ENCODE data around the gene EEF1AKMT3.

Gene EEF1AKMT3

GRCh38 chr12:57751788-57752667, 20.4 kb upstream of the EEF1AKMT3 start, which contains the start of gene CDK4:
TSS of gene CDK4 (minus strand) at chr12:57752310. CDS start at chr12:57751717, 593 bp downstream.
- Histone ChIP-seq H3K27me3 (ENCODE audit: control insufficient read depth in 3 of 3, insufficient read depth in 3 of 3, low read depth in 1 of 3, low read length in 3 of 3) (peaks cover 0 to 13% (median 3%) of the 10 kb centered on the region in 3 experiments), H3K9me3 (replicated peaks in 1 of 2; ENCODE audit: control insufficient read depth in 2 of 2, insufficient read depth in 1 of 2, low read depth in 1 of 2, low read length in 2 of 2) (no peaks in the 10 kb centered on the region), H3K36me3 (replicated peaks in 1 of 2; ENCODE audit: control insufficient read depth in 2 of 2, insufficient read depth in 2 of 2, low read length in 2 of 2) (peaks cover 21 to 46% of the 10 kb centered on the region in 2 donors), H2BK120ac (ENCODE audit: low read depth, low read length) (no peak within 1 kb of the TSS), H3K4ac (ENCODE audit: low read length) (peak within 1 kb of the TSS; percentile 53), H4K91ac (ENCODE audit: low read depth, low read length, poor library complexity) (no peak within 1 kb of the TSS), H2BK12ac (ENCODE audit: low read length) (peak within 1 kb of the TSS; percentile 28), H3K14ac (ENCODE audit: low read length) (no peak within 1 kb of the TSS), H3K23ac (ENCODE audit: low read depth, low read length, poor library complexity) (peak within 1 kb of the TSS; percentile 66), H2AFZ (ENCODE audit: low read length) (peak within 1 kb of the TSS; percentile 84), H3K4me3 (ENCODE audit: low read length in 2 of 2) (peak within 1 kb of the TSS; percentile 90 to 93), H2BK5ac (ENCODE audit: low read length) (peak within 1 kb of the TSS; percentile 40), H4K8ac (ENCODE audit: low read depth, low read length) (no peak within 1 kb of the TSS), H3K4me2 (ENCODE audit: insufficient read depth, low read length, poor library complexity, severe bottlenecking) (peak within 1 kb of the TSS; percentile 96), H3K79me1 (ENCODE audit: low read depth, low read length) (peaks cover 13% of the 10 kb centered on the region), H3K4me1 (ENCODE audit: control insufficient read depth in 2 of 2, insufficient read depth in 1 of 2, low read depth in 1 of 2, low read length in 2 of 2) (peaks cover 29 to 39% of the 10 kb centered on the region in 2 donors), H2AK5ac (ENCODE audit: low read depth, low read length) (peak within 1 kb of the TSS; percentile 91), H3K27ac (replicated peaks; ENCODE audit: low read length) (no peak within 1 kb of the TSS), H3K18ac (ENCODE audit: low read length) (peak within 1 kb of the TSS; percentile 93), H3K9ac (ENCODE audit: low read depth, low read length, poor library complexity) (peak within 1 kb of the TSS; percentile 87), H2BK15ac (ENCODE audit: low read length) (no peak within 1 kb of the TSS)
- WGBS, 2 donors (ENCODE audit: extremely low coverage in 2 of 2, insufficient read length in 2 of 2, insufficient replicate concordance in 1 of 2) = no CpG with 5 or more reads among the region's 58 CpGs
- peak; percentile 99 for DNase-seq (ENCODE audit: low spot score)

DNA sequence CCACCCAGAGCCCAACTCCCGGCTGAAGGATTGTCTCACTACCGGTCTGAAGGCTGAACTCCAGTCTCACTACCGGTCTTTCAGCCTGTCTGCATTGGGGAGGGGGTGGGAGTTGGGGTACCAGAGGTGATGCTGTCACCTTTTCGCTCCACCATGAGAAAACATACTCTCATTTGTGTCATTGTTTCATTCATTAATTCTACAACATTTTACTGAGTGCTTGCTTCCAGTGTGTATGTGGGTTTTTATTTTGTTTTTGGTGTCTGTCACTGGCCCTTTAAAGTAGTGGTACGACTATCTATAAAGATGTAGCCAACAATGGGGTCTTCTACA, 19.8 kb upstream of the EEF1AKMT3 start:
- Histone ChIP-seq H2AK5ac (ENCODE audit: low read depth, low read length) (no peak overlapping the region), H4K8ac (ENCODE audit: low read depth, low read length) (no peak overlapping the region), H3K36me3 (replicated peaks in 1 of 2; ENCODE audit: control insufficient read depth in 2 of 2, insufficient read depth in 2 of 2, low read length in 2 of 2) (peaks cover 19 to 45% of the 10 kb centered on the region in 2 donors), H2BK120ac (ENCODE audit: low read depth, low read length) (no peak overlapping the region), H2BK12ac (ENCODE audit: low read length) (no peak overlapping the region), H3K27ac (replicated peaks; ENCODE audit: low read length) (no peak overlapping the region), H3K4ac (ENCODE audit: low read length) (no peak overlapping the region), H3K9me3 (replicated peaks in 1 of 2; ENCODE audit: control insufficient read depth in 2 of 2, insufficient read depth in 1 of 2, low read depth in 1 of 2, low read length in 2 of 2) (no peaks in the 10 kb centered on the region), H3K4me3 (ENCODE audit: low read length in 2 of 2) (peak overlapping the region in 1 of 2 donors; percentile 15), H3K14ac (ENCODE audit: low read length) (no peak overlapping the region), H2BK5ac (ENCODE audit: low read length) (no peak overlapping the region), H3K79me1 (ENCODE audit: low read depth, low read length) (peaks cover 13% of the 10 kb centered on the region), H3K23ac (ENCODE audit: low read depth, low read length, poor library complexity) (no peak overlapping the region), H3K18ac (ENCODE audit: low read length) (no peak overlapping the region), H4K91ac (ENCODE audit: low read depth, low read length, poor library complexity) (no peak overlapping the region), H3K9ac (ENCODE audit: low read depth, low read length, poor library complexity) (no peak overlapping the region), H3K27me3 (ENCODE audit: control insufficient read depth in 3 of 3, insufficient read depth in 3 of 3, low read depth in 1 of 3, low read length in 3 of 3) (peaks cover 0 to 13% (median 3%) of the 10 kb centered on the region in 3 experiments), H3K4me2 (ENCODE audit: insufficient read depth, low read length, poor library complexity, severe bottlenecking) (peak overlapping the region; percentile 42), H2AFZ (ENCODE audit: low read length) (peak overlapping the region; percentile 2), H2BK15ac (ENCODE audit: low read length) (no peak overlapping the region), H3K4me1 (ENCODE audit: control insufficient read depth in 2 of 2, insufficient read depth in 1 of 2, low read depth in 1 of 2, low read length in 2 of 2) (peaks cover 29 to 39% of the 10 kb centered on the region in 2 donors)
- WGBS, 2 donors (ENCODE audit: extremely low coverage in 2 of 2, insufficient read length in 2 of 2, insufficient replicate concordance in 1 of 2) = no CpG with 5 or more reads among the region's 5 CpGs
- DNase-seq (ENCODE audit: low spot score) = no peak

- H3K36me3 ChIP-seq (replicated peaks in 1 of 2; ENCODE audit: control insufficient read depth in 2 of 2, insufficient read depth in 2 of 2, low read length in 2 of 2) = peaks cover 19 to 46% of the 10 kb centered on the region in 2 donors
Observed at GRCh38 chr12:57753756-57754337, 18.6 kb upstream of the EEF1AKMT3 start.

More at GRCh38 chr12:57753756-57754337, 18.6 kb upstream of the EEF1AKMT3 start:
- Histone ChIP-seq H2BK12ac (ENCODE audit: low read length) (no peak overlapping the region), H3K4me2 (ENCODE audit: insufficient read depth, low read length, poor library complexity, severe bottlenecking) (no peak overlapping the region), H2BK120ac (ENCODE audit: low read depth, low read length) (no peak overlapping the region), H3K23ac (ENCODE audit: low read depth, low read length, poor library complexity) (no peak overlapping the region), H2BK5ac (ENCODE audit: low read length) (no peak overlapping the region), H2BK15ac (ENCODE audit: low read length) (no peak overlapping the region), H3K27me3 (ENCODE audit: control insufficient read depth in 3 of 3, insufficient read depth in 3 of 3, low read depth in 1 of 3, low read length in 3 of 3) (peaks cover 0 to 13% (median 3%) of the 10 kb centered on the region in 3 experiments), H3K4ac (ENCODE audit: low read length) (no peak overlapping the region), H4K91ac (ENCODE audit: low read depth, low read length, poor library complexity) (no peak overlapping the region), H2AK5ac (ENCODE audit: low read depth, low read length) (no peak overlapping the region), H4K8ac (ENCODE audit: low read depth, low read length) (no peak overlapping the region), H3K14ac (ENCODE audit: low read length) (no peak overlapping the region), H3K9ac (ENCODE audit: low read depth, low read length, poor library complexity) (no peak overlapping the region), H3K4me1 (ENCODE audit: control insufficient read depth in 2 of 2, insufficient read depth in 1 of 2, low read depth in 1 of 2, low read length in 2 of 2) (peaks cover 29 to 39% of the 10 kb centered on the region in 2 donors), H3K18ac (ENCODE audit: low read length) (no peak overlapping the region), H3K79me1 (ENCODE audit: low read depth, low read length) (peaks cover 13% of the 10 kb centered on the region), H2AFZ (ENCODE audit: low read length) (peak overlapping the region; percentile 61), H3K4me3 (ENCODE audit: low read length in 2 of 2) (no peak overlapping the region), H3K27ac (replicated peaks; ENCODE audit: low read length) (no peak overlapping the region), H3K9me3 (replicated peaks in 1 of 2; ENCODE audit: control insufficient read depth in 2 of 2, insufficient read depth in 1 of 2, low read depth in 1 of 2, low read length in 2 of 2) (no peaks in the 10 kb centered on the region)
- no CpG with 5 or more reads among the region's 1 CpG for WGBS, 2 donors (ENCODE audit: extremely low coverage in 2 of 2, insufficient read length in 2 of 2, insufficient replicate concordance in 1 of 2)
- DNase-seq (ENCODE audit: low spot score) = no peak
